NCI-H2196 (cell line): Measurements from ENCODE around the gene PRAMEF4.
"Not testable (repeated sequence)": the region's sequence is repeated elsewhere in the genome, so short reads cannot be mapped to it uniquely, and the experiment has no call there.

Experiments used
- DNase-seq: peaks from one replicate; lab custom pipeline; 2025; ENCODE audit not compliant: unreplicated experiment; lab: John Stamatoyannopoulos, UW

PRAMEF4 gene

GRCh38 chr1:12886101-12886500, at the start of gene PRAMEF4:
Gene PRAMEF4, minus strand, starts transcription at chr1:12886201. Its CDS starts 2,807 bp downstream, at chr1:12883394.
- not testable (repeated sequence) for DNase-seq

DNA sequence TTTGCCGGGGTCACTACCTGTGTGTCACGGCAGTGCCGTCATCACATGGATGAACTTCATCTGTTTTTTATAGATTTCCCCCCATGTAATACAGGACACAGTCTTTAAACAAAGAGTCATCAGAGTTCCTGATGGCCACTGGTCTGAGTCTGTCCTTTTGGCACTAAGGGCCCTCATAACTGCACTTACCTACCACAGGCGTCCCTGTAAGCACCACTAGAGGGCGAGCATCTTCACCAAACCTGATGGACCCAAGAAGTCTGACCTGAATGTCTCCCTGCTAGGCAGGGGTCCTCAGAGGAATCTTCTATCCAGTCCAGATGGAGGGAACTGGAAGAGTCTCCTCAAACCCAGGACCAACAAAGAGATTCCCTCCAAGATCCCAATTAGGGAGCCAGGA, 38.4 kb upstream of the PRAMEF4 start:
- DNase-seq, result not testable (repeated sequence)

DNA sequence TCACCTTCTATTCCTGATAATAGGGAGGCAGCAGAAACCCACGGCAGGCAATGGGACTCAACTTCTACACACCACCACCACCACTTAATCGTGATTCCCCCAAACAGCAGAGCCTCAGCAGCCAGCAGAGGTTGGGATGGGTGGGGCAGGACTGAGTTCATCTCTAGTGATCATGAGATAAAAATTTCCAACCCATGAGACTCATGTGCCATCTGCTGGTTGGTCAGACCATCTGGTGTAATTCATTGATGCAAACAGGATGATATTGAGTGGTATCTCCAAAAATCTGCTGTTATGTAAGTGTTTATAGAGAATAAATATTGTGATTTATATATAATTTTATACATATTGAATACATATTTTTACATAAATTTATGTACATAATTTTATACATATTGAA, 35.7 kb upstream of the PRAMEF4 start:
- DNase-seq, result not testable (repeated sequence)

DNA sequence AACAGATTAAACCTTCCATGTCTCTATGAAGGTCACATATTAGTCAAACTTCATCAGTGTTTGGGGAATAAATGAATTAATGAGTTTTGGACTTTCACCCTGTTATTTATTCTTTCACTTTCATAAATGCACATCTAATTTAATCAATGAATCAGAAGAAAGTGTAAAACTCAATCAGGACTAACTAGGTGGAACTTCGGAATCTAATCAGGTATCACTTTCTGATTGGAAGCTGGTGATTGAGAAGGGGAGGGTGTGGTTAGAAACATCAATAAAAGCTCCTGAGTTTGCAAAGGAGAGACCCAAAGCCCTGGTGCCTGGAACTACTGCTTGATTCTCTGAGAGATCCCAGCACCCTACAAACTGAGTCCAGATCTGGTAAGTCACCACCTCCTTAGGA, 30.3 kb upstream of the PRAMEF4 start, which contains the start of gene PRAMEF7:
TSS of gene PRAMEF7 (plus strand) at position 301 of the 400 bp plus-strand sequence. CDS start 1,083 bp downstream, outside the sequence.
- not testable (repeated sequence) for DNase-seq

DNA sequence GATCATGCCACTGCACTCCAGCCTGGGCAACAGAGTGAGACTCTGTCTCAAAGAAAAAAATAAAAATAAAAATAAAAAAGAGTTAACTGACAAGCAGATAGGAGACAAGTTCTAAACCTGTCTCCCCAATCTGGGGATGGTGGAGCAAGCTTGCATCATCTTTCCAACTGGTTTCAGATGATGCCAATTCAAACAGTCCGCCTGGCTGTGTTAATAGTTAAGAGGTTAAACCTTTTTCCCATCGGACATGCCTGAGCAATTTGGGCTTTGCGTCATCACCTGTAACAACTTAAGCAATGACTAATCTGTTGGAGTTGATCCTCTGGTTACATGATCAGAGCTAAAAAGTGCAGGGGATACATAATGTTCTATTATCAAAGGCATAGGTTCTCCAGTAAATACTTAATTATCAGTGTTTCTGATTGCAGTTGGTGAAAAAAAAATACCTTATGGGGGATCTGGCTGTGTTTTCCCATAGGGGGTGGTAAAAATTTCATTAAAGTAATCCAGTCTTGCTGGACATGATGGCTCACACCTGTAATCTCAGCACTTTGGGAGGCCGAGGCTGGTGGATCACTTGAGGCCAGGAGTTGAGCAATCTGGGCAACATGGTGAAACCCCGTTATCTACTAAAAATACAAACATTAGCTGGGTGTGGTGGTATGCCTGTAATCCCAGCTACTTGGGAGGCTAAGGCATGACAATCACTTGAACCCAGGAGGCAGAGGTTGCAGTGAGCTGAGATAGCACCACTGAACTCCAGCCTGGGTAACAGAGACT, 18.0 kb upstream of the PRAMEF4 start:
- not testable (repeated sequence) for DNase-seq

- not testable (repeated sequence) for DNase-seq
Measured at GRCh38 chr1:12899186-12899585, 13.2 kb upstream of the PRAMEF4 start.

DNA sequence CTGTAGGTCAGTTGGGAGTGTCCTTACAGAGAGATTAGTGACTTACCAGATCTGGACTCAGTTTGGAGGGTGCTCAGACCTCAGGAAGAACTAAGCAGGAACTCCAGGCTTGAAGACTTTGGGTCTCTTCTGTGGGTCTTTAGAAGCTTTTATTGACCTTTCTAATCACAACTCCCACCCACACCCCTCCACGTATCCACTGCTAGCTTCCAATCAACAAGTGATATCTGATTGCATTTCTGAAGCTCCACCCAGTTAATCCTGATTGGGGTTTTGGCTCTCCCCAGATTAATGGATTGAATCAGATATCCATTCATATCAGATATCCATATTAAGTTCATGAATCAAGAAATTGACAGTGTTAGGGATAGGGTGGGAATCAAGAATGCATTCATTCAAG, 12.2 kb upstream of the PRAMEF4 start, which contains the start of gene PRAMEF10:
TSS of gene PRAMEF10 (minus strand) at position 101 of the 400 bp plus-strand sequence. CDS start 2,423 bp downstream, outside the sequence.
- not testable (repeated sequence) for DNase-seq

GRCh38 chr1:12878453-12878852, 7.5 kb downstream of the PRAMEF4 start:
- DNase-seq, result not testable (repeated sequence)

GRCh38 chr1:12863131-12863880, 22.7 kb downstream of the PRAMEF4 start:
- DNase-seq, result not testable (repeated sequence)

DNA sequence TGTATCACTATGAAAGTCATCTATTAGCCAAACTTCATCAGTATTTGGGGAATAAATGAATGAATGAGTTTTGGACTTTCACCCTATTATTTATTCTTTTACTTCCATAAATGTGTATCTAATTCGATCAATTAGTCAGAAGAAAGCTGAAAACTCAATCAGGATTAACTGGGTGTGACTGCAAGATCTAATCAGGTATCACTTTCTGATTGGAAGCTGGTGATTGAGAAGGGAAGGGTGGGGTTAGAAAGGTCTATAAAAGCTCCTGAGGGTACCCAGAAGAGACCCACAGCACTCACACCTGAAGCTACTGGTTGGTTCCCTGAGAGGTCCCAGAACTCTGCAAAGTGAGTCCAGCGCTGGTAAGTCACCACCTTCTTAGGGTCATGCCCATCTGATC, 29.2 kb downstream of the PRAMEF4 start, which contains the start of gene PRAMEF2:
TSS of gene PRAMEF2 (plus strand) at position 301 of the 400 bp plus-strand sequence. CDS start 1,924 bp downstream, outside the sequence.
- DNase-seq, result not testable (repeated sequence)

- DNase-seq, result no peak
Measured at GRCh38 chr1:12851779-12852178, 34.2 kb downstream of the PRAMEF4 start.

DNA sequence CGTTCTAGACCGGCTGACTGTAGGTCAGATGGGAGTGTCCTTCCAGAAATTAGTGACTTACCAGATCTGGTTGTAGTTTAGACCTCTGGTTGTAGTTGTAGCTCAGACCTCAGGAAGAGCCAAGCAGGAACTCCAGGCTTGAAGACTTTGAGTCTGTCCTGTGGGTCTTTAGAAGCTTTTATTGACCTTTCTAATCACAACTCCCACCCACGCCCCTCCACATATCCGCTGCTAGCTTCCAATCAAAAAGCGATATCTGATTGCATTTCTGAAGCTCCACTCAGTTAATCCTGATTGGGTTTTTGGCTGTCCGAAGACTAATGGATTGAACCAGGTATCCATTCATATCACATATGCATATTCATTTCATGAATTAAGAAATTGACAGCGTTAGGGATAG, 37.4 kb downstream of the PRAMEF4 start, which contains the start of gene HNRNPCL1:
TSS of gene HNRNPCL1 (minus strand) at position 101 of the 400 bp plus-strand sequence. CDS start 431 bp downstream, outside the sequence.
- DNase-seq, result not testable (repeated sequence)

GRCh38 chr1:12833251-12833650, 52.8 kb downstream of the PRAMEF4 start:
- not testable (repeated sequence) for DNase-seq

GRCh38 chr1:12831310-12831709, 54.7 kb downstream of the PRAMEF4 start, which contains the start of gene PRAMEF11:
Gene PRAMEF11, minus strand, starts transcription at chr1:12831410. Its CDS starts 2,621 bp downstream, at chr1:12828789.
- DNase-seq, result not testable (repeated sequence)
